Activated B cell treated with CpG ODN at 0.5 μM for 24 hours (primary cell): ENCODE measurements around the gene SH3BP5. TPM values are rescaled to one million over a fixed set of nuclear protein-coding genes. Genes with fewer than 3 reads are reported as not detected.

Source experiments
- ATAC-seq: fragments of 200-7000 bp; cut with Tn5 transposase; one replicate; pipeline ENCODE4 v1.10.0; 2021; ENCODE audit warnings: low read depth, mild to moderate bottlenecking, moderate library complexity
- CTCF ChIA-PET: fragments of 350-600 bp; sonication (Branson Sonifier 250); formaldehyde crosslinking; loops from one replicate; lab custom pipeline; 2021; ENCODE audit warnings: antibody characterized with exemption; lab: Charles Lee
- POLR2A ChIA-PET: fragments of 350-600 bp; sonication (Branson Sonifier 250); formaldehyde crosslinking; loops from one replicate; lab custom pipeline; 2021; ENCODE audit warnings: antibody characterized with exemption; lab: Charles Lee
- DNase-seq: peaks from one replicate; pipeline ENCODE4 v3.0.0; 2022
- H3K27ac Mint-ChIP-seq: one replicate; pipeline ENCODE4 v1.8.0; 2020; ENCODE audit warnings: mixed read lengths
- H3K27me3 Mint-ChIP-seq: one replicate; pipeline ENCODE4 v1.8.0; 2021; ENCODE audit warnings: mixed read lengths
- H3K36me3 Mint-ChIP-seq: one replicate; pipeline ENCODE4 v1.8.0; 2021; ENCODE audit warnings: low read depth, mixed read lengths
- H3K4me1 Mint-ChIP-seq: one replicate; pipeline ENCODE4 v1.8.0; 2021; ENCODE audit warnings: mixed read lengths
- H3K4me3 Mint-ChIP-seq: one replicate; pipeline ENCODE4 v1.8.0; 2020; ENCODE audit warnings: mild to moderate bottlenecking, mixed read lengths
- H3K9me3 Mint-ChIP-seq: one replicate; pipeline ENCODE4 v1.8.0; 2020; ENCODE audit warnings: mixed read lengths
- intact Hi-C: fragments of 100-400 bp; cut with micrococcal nuclease; formaldehyde crosslinking; loops from one replicate; pipeline ENCODE4 v1.15.1; 2024
- total RNA-seq: library from RNA; stranded (reverse); gene quantifications from 2 replicates; pipeline ENCODE4 v1.2.3, GENCODE V29; 2022
- TF ChIP-seq, protein P1 (sequence below): fragments of 200-600 bp; IDR thresholded peaks from one replicate; pipeline ENCODE4 v1.8.0; 2022; ENCODE audit warnings: antibody characterized with exemption, mild to moderate bottlenecking

SH3BP5 gene
- total RNA-seq, 1 donor from 2014 or later, result 66.0 TPM

- H3K4me1 Mint-ChIP-seq, result peaks cover 92% of the 10 kb centered on the region
- ChIA-PET CTCF (interaction anchor here (1.5 kb wide), 2 partner anchors 55 kb away, joined by 4 to 7 read pairs; no protein-coding TSS in a partner anchor), POLR2A (interaction anchor here (0.8 to 1.5 kb wide), 5 partner anchors 9 to 51 kb away, joined by 4 to 9 read pairs (median 4); partner anchors contain the start of gene SH3BP5)
- no peak for DNase-seq
- H3K4me3 Mint-ChIP-seq, result no peak overlapping the region
- H3K27me3 Mint-ChIP-seq, result no peaks in the 10 kb centered on the region
- H3K27ac Mint-ChIP-seq, result no peak overlapping the region
- no peaks in the 10 kb centered on the region for H3K9me3 Mint-ChIP-seq
- TF ChIP-seq, protein P1, sequence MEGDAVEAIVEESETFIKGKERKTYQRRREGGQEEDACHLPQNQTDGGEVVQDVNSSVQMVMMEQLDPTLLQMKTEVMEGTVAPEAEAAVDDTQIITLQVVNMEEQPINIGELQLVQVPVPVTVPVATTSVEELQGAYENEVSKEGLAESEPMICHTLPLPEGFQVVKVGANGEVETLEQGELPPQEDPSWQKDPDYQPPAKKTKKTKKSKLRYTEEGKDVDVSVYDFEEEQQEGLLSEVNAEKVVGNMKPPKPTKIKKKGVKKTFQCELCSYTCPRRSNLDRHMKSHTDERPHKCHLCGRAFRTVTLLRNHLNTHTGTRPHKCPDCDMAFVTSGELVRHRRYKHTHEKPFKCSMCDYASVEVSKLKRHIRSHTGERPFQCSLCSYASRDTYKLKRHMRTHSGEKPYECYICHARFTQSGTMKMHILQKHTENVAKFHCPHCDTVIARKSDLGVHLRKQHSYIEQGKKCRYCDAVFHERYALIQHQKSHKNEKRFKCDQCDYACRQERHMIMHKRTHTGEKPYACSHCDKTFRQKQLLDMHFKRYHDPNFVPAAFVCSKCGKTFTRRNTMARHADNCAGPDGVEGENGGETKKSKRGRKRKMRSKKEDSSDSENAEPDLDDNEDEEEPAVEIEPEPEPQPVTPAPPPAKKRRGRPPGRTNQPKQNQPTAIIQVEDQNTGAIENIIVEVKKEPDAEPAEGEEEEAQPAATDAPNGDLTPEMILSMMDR, result no peak
- peaks cover 61% of the 10 kb centered on the region for H3K36me3 Mint-ChIP-seq
- intact Hi-C loops, result no loop called here
- no peak for ATAC-seq
Observed at GRCh38 chr3:15323063-15323462, 9.3 kb downstream of the SH3BP5 start.

- ATAC-seq, result no peak
- Mint-ChIP-seq H3K9me3 (no peaks in the 10 kb centered on the region), H3K4me1 (peaks cover 92% of the 10 kb centered on the region), H3K27ac (no peak overlapping the region), H3K27me3 (no peaks in the 10 kb centered on the region), H3K4me3 (no peak overlapping the region), H3K36me3 (peaks cover 49% of the 10 kb centered on the region)
- TF ChIP-seq, protein P1, result no peak
- ChIA-PET CTCF (interaction anchor here (0.7 to 2.2 kb wide), 5 partner anchors 11 to 1117 kb away, joined by 6 to 9 read pairs (median 6); partner anchors contain the start of gene SH3BP5), POLR2A (interaction anchor here (0.6 to 2.4 kb wide), 5 partner anchors 8 to 51 kb away, joined by 3 to 13 read pairs (median 5); no protein-coding TSS in a partner anchor)
- DNase-seq, result no peak
- intact Hi-C loops, result loop anchor here (1.0 kb wide), 1 partner anchor 10 kb away; no protein-coding TSS in a partner anchor
Observed at GRCh38 chr3:15321349-15321748, 11.0 kb downstream of the SH3BP5 start.

DNA sequence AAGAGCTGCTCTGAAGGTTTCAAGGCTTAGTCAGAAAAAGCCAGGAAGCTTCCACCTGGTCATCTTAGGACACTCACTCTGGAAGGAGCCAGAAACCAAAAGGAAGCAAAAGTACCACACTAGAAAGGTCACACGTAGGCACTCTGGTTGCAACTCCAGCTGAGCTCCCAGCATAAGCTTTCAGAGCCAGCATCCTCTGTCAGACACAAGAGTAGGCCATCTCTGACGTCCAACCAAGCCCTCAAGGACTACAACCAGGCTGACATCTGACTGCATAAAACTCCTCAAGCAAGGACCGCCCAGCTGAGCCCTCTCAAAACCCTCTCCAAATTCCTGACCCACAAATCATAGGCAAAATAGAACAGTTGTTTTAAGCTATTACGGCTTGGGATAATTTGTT, 12.8 kb downstream of the SH3BP5 start:
- peak overlapping the region; percentile 65 for H3K27ac Mint-ChIP-seq
- peaks cover 92% of the 10 kb centered on the region for H3K4me1 Mint-ChIP-seq
- CTCF ChIA-PET, result interaction anchor here (1.4 to 2.2 kb wide), 4 partner anchors 12 to 51 kb away, joined by 4 to 9 read pairs (median 7); partner anchors contain the start of gene SH3BP5
- ATAC-seq, result no peak
- no peak overlapping the region for H3K4me3 Mint-ChIP-seq
- TF ChIP-seq, protein P1, result no peak
- POLR2A ChIA-PET, result interaction anchor here (0.6 to 2.4 kb wide), 6 partner anchors 8 to 35 kb away, joined by 3 to 13 read pairs (median 4); no protein-coding TSS in a partner anchor
- no peaks in the 10 kb centered on the region for H3K9me3 Mint-ChIP-seq
- intact Hi-C loops, result loop anchor here (1.0 kb wide), 1 partner anchor 9 kb away; no protein-coding TSS in a partner anchor
- H3K27me3 Mint-ChIP-seq, result no peaks in the 10 kb centered on the region
- no peak for DNase-seq
- peaks cover 31% of the 10 kb centered on the region for H3K36me3 Mint-ChIP-seq

DNA sequence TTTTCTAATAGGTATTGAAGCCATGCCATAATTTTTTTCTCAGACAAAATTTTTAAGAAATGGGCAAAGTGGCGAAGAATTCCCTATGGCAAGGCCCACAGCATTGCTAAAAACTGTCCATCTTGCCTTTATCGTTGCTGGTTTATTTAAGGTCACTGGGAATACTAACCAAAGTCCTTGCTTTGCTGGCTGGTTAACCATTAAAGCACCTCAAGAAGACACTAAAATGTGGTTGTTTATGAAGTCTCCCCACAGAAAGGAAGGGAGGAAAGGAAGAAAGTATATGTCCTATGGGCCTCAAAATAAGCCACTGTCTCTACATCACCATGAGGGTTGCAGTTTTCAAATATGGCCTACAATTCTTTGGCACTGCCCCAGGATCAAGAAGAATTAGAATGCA, 13.2 kb downstream of the SH3BP5 start:
- Mint-ChIP-seq H3K4me1 (peaks cover 92% of the 10 kb centered on the region), H3K27me3 (no peaks in the 10 kb centered on the region), H3K27ac (peak overlapping the region; percentile 65), H3K4me3 (no peak overlapping the region), H3K9me3 (no peaks in the 10 kb centered on the region), H3K36me3 (peaks cover 31% of the 10 kb centered on the region)
- CTCF ChIA-PET, result interaction anchor here (1.4 to 2.0 kb wide), 3 partner anchors 12 to 51 kb away, joined by 4 to 9 read pairs (median 5); no protein-coding TSS in a partner anchor
- TF ChIP-seq, protein P1, result no peak
- POLR2A ChIA-PET, result interaction anchor here (0.7 to 2.4 kb wide), 4 partner anchors 9 to 47 kb away, joined by 3 to 13 read pairs (median 4); no protein-coding TSS in a partner anchor
- no peak for DNase-seq
- intact Hi-C loops, result loop anchor here (1.0 kb wide), 1 partner anchor 9 kb away; no protein-coding TSS in a partner anchor
- ATAC-seq, result no peak

- no peak for DNase-seq
- Mint-ChIP-seq H3K4me3 (no peak overlapping the region), H3K9me3 (no peaks in the 10 kb centered on the region), H3K27ac (peak overlapping the region; percentile 61), H3K36me3 (peaks cover 29% of the 10 kb centered on the region), H3K4me1 (peaks cover 91% of the 10 kb centered on the region), H3K27me3 (no peaks in the 10 kb centered on the region)
- ChIA-PET POLR2A (interaction anchor here (0.7 to 1.1 kb wide), 3 partner anchors 14 to 49 kb away, joined by 3 to 8 read pairs (median 5); partner anchors contain the start of gene SH3BP5), CTCF (interaction anchor here (1.8 kb wide), 1 partner anchor 10 kb away, joined by 6 read pairs; no protein-coding TSS in a partner anchor)
- no peak for ATAC-seq
- intact Hi-C loops, result loop anchor here (1.0 kb wide), 1 partner anchor 10 kb away; no protein-coding TSS in a partner anchor
- TF ChIP-seq, protein P1, result no peak
Observed at GRCh38 chr3:15318661-15319060, 13.7 kb downstream of the SH3BP5 start.
